ENCODE measurements around the gene CDH13.

Gene CDH13

DNA sequence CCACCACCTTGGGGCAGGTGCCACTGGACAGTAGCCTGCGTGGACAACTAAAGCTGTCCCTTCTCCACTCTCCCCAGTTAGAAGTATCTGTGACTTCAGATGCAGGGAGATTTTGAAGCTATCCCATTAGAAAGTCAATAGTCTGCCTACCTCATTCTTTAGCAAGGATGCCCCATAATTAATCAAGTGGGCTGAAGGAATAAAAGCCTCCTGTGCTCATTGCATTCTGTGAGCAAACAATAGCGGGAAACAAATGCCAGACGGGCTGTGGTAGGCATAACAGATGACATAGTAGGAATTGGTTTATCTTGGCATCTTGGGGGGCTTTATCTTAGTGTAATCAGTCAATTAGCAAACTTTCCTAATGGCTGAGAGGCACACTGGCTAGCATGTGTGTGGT lies 1084.3 kb downstream of the CDH13 start:
- no peak for DNase-seq

DNA sequence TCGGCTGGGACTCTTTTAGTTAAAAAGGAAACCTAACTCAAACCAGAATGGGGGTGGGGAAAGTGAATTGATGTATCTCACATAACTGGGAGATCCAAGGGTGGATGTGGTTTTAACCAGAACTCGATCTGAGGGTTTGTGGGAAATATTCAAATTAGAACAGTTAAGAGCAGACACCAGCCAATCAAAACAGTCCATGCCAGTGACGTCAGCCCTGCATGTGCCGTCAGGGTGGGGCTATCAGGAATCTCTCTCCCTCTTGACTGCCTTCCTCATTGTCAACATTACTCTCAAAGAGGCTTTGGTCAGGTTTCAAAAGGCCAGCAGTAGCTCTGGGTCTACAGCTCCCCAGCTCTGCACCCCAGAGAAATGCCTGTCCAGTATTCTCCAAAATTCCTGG lies 1086.8 kb downstream of the CDH13 start:
- DNase-seq = peak; percentile 38

DNA sequence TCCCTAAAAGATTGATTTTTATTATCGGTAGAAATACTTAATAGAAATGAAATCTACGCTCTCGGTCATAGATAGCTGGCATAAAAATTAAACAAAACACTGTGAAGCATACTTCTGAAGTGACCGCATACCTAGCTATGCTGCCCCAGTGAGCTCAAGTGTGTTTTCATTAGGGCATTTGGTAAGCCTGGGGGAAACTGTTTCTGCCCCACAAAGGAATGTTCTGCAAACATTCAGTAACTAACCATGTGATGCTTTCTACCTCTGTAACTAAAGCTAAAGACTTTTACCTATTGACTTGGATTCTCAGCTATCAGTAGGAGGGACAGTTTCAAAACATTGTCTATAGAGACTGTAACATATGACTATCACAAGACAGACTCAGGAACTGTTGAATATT lies 1087.5 kb downstream of the CDH13 start:
- no peak for DNase-seq

DNA sequence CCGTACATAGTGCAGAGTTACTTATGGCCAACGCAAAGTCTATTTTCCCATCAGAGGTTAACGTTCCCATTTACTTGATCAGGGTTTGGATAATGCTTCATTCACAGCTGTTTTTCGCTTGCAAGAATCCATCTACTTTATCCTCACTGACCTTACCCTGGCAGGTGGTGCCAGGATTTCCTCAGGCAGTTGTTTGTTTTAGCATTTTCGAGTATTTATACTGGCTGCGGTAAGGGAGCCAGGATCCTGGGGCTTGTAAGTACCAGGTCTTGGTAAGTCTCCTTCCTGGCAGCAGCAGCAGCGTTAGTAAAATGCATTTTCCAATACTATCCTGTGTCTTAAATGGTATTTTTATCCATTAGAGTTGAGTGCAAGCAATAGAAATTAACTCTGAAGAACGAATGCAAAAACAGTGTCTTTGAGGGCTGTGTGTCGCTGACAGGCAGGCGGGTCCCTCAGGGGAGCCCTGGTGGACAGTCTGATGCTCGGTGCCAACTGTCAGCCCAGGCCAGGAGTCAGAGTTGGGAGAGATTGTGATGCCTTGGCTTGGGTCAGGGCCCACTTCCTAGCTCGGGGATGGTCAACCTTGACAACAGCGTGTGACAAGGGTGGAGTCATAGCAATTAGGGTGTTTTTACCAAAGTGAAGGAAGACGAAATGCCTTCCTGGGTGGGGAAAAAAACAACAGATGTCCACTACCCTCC lies 1088.6 kb downstream of the CDH13 start:
- DNase-seq = peak; percentile 97

DNA sequence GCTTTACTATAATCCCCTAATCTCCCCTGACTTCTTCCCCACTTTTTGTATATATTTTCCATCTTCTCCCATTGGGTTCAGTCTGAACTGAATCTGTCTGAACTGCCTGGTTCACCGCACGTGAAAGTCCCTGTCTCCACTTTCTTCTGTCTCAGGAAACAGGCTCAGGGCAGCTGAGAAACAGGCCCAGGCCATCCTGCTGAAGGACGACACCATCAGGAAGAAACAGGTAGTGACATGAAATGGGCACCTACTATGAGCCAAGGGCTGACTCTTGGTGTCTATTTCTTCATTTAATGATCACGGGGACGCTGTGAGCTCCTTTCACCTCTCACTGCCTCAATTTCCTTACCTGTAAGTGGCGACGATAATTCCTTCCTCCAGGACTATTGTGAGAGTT lies 1090.5 kb downstream of the CDH13 start:
- no peak for DNase-seq

DNA sequence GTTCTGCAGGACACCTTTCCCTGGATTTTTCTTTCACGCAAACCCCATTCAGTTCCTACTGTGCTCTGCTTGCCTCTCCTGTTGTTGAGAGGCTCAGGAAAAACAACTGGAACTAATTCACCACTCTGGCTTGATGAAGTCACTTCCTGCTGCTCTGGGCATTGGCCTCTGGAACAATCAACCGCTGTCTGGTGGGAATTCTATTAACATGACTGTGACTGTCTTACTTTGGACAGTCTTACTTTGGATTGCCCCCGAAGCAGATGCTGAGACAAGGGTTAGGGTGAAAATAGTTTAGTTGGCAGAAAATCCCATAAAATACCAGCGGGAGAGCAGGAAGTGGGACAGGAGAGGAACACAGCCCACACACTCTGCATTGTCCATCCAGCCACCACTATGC lies 1091.0 kb downstream of the CDH13 start:
- no peak for DNase-seq

DNA sequence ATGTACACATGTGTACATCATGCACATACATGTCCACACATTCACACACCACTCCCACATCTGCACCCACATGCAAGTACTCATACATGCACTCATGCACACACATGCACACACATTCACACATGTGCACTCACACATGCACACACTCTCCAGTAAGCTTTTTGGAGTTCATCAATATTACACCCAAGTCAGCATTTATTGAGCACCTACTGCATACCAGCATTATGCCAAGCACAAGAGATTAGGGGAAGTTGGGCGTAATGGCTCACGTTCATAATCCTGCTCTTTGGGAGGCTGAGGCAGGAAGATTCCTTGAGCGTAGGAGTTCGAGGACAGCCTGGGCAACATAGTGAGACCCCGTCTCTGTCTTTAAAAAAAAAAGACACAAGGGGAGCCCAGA lies 1093.4 kb downstream of the CDH13 start:
- DNase-seq = no peak

DNA sequence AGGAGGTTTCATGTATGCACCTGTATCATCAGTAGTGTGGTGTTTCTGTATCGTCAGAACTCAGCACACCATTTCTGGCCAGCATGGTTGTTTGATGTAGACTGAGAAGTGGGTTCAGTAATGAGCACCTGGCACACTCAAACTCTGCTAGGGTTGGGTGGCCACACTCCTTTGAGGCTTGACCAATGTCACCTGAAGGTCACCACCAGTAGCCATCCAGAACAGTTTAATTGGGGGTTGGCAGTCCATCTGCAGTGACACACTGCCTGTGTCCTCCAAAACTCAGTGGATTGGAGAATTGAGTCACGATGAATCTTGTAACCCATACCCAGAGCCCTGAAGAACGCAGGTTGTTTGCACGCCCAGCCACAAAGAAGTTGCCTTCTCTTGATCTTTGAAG lies 1094.2 kb downstream of the CDH13 start:
- DNase-seq = peak; percentile 8

DNA sequence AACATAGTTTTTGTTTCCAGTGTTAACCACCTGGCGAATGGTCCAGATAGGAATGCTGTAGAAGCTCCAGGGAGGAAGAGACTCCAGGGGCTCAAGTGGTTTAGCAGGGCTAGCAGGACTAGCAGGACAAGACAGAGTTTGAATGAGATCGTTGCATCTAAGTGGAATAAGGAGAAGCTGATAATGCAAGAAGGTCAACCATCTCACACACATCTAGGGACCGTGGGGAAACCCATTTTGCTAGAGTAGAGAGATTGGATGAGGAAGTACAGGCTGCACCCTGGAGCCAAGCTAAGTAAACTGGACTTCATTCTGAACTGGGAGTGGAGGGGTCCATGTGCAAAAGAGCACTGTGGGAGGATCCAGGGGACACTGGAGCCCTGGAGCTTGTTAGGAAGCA lies 1094.9 kb downstream of the CDH13 start:
- DNase-seq = no peak

DNA sequence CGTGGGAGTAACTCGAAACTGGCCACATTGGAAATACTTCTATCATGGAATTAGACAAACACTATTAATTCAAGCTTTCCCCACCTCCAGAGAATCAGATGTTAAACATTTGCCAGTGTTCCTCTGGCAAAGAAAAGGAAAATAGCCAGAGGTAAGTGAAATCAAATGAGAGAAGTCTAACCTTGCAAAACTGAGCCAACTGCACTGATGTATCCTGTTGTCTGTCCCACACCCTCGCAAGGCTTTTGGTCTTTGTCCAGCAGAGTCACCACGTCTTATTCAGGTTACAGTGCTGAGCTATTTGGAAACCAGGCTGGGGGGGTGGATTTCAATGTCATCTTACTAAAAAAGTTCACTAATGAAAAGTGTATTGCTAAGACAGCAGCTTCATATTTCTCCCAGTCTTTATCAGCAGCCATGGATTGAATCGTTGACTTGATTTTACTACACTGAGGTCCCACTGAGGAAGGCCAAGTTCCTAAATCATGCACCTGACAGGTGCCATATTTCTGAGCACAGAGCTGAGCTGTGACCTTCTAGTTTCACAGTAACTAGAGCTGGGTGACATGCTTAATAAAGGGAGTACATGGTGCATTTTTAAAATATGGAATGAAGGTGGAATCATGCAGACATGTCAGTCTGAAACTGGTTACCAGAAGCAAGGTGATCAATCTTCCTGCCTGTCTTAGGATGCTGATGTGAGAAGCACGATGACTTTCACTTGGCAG lies 1095.9 kb downstream of the CDH13 start:
- DNase-seq = no peak

DNA sequence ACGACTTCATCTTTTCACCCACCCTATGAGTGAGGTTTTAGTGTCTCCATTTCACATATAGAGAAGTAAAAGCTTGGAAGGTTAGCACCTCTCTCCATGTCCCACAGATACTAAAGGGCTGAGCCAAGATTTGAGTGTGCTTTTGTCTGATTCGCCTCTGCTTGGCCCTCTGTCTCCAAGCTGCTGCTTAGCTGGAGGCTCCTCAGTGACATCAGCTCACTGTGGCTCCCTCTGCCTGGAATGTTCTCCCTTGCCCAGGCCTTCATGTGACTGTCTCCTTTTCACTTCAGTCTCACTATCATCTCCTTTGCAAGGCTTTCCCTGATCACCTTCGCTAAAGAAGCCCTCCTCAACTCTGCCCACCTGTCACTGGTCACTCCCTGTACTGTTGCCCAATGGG lies 1096.5 kb downstream of the CDH13 start:
- DNase-seq = no peak

DNA sequence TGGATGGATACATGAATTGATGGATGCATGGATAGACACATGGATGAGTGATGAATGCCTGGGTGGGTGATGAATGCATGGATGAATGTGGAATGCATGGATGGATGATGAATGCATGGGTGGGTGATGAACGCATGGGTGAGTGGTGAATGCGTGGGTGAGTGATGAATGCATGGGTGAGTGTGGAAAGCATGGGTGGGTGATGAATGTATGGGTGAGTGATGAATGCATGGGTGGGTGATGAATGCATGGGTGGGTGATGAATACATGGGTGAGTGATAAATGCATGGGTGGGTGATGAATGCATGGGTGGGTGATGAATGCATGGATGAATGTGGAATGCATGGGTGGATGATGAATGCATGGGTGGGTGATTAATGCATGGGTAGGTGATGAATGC lies 1097.1 kb downstream of the CDH13 start:
- DNase-seq = no peak

DNA sequence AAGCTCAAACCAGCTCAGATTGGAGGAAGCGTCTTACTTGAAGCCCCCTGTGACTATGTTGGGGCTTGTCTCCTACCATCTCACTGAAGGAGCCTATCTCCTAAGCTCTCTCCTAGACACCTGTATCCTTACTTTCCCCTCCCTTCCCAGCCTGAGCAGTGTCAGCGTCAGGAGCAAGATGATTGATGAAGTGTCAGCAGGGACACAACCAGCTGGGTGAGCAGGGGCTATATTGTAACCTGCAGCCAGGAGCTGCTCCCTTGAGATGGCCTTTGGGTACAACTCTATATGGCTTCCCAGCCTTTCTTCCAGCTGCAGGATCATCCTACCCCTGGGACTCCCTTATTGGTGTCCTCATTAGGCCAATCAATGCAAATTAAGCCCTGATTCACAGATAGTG lies 1097.8 kb downstream of the CDH13 start:
- no peak for DNase-seq

DNA sequence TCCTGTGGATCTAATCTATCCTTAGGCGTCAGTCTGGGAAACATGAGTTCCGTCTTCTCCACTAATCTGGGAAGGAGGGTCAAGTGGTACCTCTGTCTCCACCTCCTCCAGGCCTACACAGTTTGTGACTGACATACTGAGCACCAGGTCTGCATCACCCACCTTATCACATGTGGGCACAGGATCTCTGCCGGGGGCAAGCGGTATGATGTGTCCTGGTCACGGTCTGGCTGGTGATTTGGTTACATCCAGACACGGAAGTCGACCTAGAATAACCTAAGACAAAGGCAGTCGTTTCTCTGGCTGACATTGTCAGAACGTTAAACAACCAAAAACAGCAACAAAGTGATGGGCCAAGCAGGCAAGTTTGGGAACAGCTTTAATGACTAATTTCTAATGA lies 1098.5 kb downstream of the CDH13 start:
- no peak for DNase-seq

DNA sequence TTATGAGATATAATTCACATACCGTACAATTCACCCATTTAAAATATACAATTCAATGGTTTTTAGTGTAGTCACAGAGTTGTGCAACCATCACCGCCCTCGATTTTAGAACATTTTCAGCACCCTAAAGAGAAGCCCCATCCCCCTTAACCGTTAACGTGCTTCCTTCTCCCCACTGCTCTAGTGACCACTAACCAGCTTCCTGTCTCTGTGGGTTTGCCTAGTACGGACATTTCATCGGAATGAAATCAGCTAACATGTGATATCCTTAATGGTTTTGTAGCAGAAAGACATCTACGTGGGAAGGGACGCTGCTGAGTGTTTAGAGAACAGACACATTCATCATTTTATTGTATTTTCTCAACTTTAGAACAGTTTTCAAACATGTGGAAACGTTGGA lies 1100.2 kb downstream of the CDH13 start:
- DNase-seq = no peak

DNA sequence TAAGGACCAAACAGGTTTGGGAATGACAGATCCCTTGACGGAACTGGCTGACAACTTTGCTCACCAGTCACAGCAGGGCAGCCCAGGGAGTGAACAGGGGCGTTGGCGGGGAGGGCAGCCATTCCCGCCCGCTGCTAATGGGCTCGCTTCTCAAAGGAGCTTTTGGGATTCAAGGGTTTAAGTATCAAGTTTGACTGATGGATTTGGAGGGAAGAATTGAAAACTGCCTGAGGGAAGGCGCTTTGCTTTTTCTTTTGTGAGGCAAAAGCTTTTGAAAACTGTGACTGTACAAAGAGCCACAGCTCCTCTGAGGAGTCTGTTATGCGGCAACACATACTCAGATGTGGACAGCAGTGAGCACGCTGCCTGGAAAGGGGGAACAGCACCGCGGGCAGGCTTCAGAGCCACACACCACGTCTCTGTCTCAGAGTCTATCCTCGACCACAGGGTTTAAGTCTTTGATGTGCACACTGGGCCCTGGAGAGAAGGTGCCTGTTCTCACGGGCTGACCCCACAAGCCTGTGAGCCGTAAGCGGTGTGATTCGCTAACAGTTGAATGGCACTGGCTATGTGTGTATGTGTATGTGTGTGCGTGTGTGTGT lies 1101.1 kb downstream of the CDH13 start:
- DNase-seq = no peak

DNA sequence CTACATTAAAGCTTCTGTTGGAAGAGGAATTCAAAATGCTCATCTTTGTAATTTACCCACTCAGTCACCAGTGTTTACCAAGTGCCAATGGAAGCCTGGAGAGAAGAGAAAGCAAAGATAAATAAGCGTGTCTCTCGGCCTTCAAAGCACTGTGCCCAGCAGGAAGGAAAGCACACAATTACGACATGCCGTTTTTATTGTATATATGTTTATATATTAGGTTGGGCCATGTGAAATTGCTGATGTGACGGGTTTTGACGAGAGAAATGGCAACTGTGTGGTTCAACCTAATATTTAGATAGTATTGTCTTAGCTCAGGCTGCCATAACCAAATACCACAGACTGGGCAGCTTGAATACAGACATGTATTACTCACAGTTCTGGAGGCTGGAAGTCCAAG lies 1101.7 kb downstream of the CDH13 start:
- peak; percentile 28 for DNase-seq

DNA sequence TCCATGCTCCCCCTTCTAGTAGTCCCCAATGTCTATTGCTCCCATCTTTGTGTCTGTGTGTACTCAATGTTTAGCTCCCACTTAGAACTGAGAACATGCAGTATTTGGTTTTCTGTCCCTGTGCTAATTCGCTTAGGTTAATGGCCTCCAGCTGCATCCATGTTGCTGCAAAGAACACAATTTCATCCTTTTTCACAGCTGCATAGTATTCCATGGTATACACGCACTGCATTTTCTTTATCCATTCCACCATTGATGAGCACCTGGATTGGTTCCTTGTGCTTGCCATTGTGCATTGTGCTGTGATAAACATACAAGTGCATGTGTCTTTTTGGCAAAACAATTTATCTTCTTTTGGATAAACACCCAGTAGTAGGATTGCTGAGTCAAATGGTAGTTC lies 1104.0 kb downstream of the CDH13 start:
- DNase-seq = no peak

DNA sequence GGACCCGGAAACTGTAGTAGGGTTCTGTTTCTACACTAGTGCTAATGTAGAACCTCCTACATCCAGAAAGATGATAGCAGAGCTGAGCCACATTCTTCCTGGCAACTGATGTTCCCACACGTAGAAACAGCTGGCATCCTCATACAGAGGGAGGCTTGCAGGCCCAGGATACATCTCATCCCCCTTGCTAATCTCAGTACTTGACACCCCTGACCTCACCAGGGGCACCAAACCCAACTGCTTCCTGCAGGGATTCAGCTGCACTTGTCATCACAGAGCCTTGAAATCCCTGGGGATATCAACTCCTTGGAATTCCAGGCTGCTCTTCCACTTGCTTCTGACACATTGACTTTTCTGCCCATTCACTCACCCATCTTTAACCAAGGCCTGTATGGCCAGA lies 1105.8 kb downstream of the CDH13 start:
- DNase-seq = no peak

DNA sequence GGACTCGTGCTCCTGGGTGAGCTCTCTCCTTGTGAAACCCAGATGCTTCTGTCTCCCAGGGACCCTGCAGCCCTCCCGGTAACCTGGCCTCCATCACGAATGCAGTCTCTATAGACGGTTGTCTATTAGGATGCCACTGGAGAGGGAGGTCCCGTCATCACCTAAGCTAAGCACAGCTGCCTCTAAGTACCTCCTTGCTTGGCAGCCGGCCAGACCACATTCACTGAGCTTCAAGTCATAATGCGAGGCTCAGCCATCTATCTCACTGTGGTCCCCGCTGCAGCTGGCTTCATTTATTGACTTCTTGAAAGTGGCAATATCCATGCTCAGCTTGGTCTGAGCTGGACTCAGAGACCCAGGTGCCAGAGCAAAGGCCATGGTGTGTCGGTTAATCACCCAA lies 1106.5 kb downstream of the CDH13 start:
- peak; percentile 73 for DNase-seq

DNA sequence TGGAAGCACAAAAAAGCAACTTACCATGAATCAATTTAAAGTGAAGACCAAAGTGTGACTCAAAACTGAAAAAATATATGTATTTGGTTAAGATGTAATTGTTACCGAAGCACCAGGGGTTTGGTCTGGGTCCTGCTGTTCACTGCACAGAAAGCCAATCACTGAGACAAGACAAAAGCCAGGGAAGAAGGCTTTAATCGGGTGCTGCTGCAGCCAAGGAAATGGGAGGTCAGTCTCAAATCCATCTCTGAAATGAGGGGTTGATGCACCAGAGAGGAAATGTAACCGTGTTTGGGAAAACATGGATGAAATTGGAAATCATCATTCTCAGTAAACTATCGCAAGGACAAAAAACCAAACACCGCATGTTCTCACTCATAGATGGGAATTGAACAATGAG lies 1107.4 kb downstream of the CDH13 start:
- no peak for DNase-seq

DNA sequence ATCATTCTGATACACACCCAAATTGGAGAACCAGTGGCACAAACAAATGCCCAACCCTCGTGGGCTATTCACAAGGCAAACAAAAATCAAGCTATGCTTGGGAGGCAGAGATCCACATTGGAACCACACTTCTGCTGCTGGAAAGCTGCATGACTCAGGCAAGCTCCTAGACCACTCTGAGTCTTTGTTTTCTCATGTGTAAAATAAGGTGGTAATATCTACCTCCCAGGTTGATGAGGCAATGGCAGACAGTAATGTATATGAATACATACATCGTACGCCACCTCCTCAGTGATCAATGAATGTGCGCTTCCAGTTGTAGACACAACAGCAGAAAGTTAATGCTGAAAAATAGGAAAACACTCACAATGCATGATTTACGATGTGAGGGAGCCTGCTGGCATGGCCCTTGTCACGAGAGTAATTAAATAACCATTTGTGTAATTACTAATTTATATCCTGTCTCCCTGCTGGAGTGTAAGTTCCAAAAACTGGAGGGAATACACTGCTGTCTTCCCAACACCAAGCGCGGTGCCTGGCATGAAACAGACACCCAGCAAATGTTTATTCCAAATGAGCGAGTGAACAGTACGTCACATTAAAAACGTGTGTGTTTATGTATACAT lies 1111.1 kb downstream of the CDH13 start:
- DNase-seq = no peak

DNA sequence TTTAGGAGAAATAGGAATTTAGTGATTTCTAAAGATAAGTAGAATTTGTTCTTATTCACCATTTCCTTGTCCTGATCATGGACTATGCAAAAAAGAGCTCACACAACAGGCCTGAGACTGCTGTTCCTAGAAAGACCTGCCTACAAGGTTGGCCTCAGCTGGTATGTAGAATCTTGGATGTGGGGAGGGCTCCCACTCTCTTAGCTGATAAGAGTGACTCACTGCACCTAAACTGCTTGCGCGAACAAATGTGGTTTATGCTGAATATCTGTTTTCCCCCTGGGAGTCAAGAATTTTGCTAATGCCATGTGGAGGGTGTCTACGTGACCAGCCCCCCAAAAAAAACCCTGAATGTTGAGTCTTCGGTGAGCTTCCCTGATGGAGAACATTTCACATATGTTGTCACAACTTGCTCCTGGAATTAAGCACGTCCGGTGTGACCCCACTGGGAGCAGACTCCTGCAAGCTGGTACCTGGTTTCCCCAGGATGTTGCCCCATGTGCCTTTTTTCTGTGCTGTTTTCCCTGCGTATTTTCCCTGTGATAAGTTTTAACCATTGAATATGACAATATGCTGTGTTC lies 1112.2 kb downstream of the CDH13 start:
- no peak for DNase-seq

Data from NCI-H1092 treated with DMSO at 0.1 percent for 48 hours (cell line).